PC-3 (cell line): ENCODE results near the gene KCNQ1. TPM values are rescaled to one million over a fixed set of nuclear protein-coding genes. Genes with fewer than 3 reads are reported as not detected.

ENCODE experiments used
- ATAC-seq: fragments of 200-7000 bp; cut with Tn5 transposase; 2 replicates; pipeline ENCODE4 v1.9.1; 2020; ENCODE audit warnings: mild to moderate bottlenecking, moderate library complexity
- BruUV-seq: library from RNA; stranded (reverse); fragments of 400-500 nt; replicated peaks from 2 replicates; lab custom pipeline; 2021; lab: Mats Ljungman, UMichigan
- CTCF ChIA-PET: fragments of 300-600 bp; sonication (Branson Sonifier 250); formaldehyde crosslinking; loops from one replicate; lab custom pipeline; 2022; ENCODE audit warnings: antibody characterized with exemption; lab: Charles Lee
- POLR2A ChIA-PET: fragments of 300-600 bp; sonication (Branson Sonifier 250); formaldehyde crosslinking; loops from one replicate; lab custom pipeline; 2022; ENCODE audit warnings: antibody characterized with exemption; ENCODE audit not compliant: unreplicated experiment; lab: Charles Lee
- DNase-seq: peaks from one replicate; pipeline ENCODE4 v3.0.0-alpha.2; 2015
- H2AFZ ChIP-seq: fragments of 300-600 bp; sonication (generic); 2 replicates; pipeline ENCODE4 v1.6.0; 2016; ENCODE audit warnings: antibody characterized with exemption, low read length
- H3F3A ChIP-seq: fragments of 300-600 bp; sonication (generic); one replicate; pipeline ENCODE4 v1.6.0; 2017; ENCODE audit warnings: antibody characterized with exemption, low read length, control low read depth, mild to moderate bottlenecking; ENCODE audit not compliant: unreplicated experiment
- H3K27ac ChIP-seq: fragments of 300-600 bp; sonication (generic); 2 replicates; pipeline ENCODE4 v1.5.1; 2016; ENCODE audit warnings: mild to moderate bottlenecking, low read length
- H3K27me3 ChIP-seq: fragments of 300-600 bp; sonication (generic); 2 replicates; pipeline ENCODE4 v1.6.1; 2016; ENCODE audit warnings: low read length, mixed read lengths
- H3K36me3 ChIP-seq: fragments of 300-600 bp; sonication (generic); 2 replicates; pipeline ENCODE4 v1.6.1; 2016; ENCODE audit warnings: low read depth, mixed run types, low read length, mixed read lengths
- H3K4me1 ChIP-seq: fragments of 300-600 bp; sonication (generic); 2 replicates; pipeline ENCODE4 v1.5.1; 2016; ENCODE audit warnings: low read length; ENCODE audit not compliant: insufficient read depth
- H3K4me2 ChIP-seq: fragments of 300-600 bp; sonication (generic); 2 replicates; pipeline ENCODE4 v1.6.0; 2016; ENCODE audit warnings: low read length
- H3K4me3 ChIP-seq: fragments of 300-600 bp; sonication (generic); 2 replicates; pipeline ENCODE4 v1.5.1; 2016; ENCODE audit warnings: mild to moderate bottlenecking, low read length, mixed read lengths
- H3K79me2 ChIP-seq: fragments of 300-600 bp; sonication (generic); 2 replicates; pipeline ENCODE4 v1.6.1; 2017; ENCODE audit warnings: low read length, mixed read lengths
- H3K9ac ChIP-seq: fragments of 300-600 bp; sonication (generic); 2 replicates; pipeline ENCODE4 v1.6.0; 2016; ENCODE audit warnings: mild to moderate bottlenecking, low read length
- H3K9me2 ChIP-seq: fragments of 300-600 bp; sonication (generic); replicated peaks from 2 replicates; pipeline ENCODE4 v1.6.1; 2016; ENCODE audit warnings: mixed run types, low read length, mixed read lengths
- H3K9me3 ChIP-seq: fragments of 300-600 bp; sonication (generic); 2 replicates; pipeline ENCODE4 v1.6.1; 2016; ENCODE audit warnings: low read length, mixed read lengths
- H4K20me1 ChIP-seq: fragments of 300-600 bp; sonication (generic); 2 replicates; pipeline ENCODE4 v1.6.1; 2016; ENCODE audit warnings: low read length, mixed read lengths
- EZH2 ChIP-seq: fragments of 300-600 bp; sonication (generic); IDR thresholded peaks from one replicate; pipeline ENCODE4 v1.6.1; 2017; ENCODE audit warnings: antibody characterized with exemption, mild to moderate bottlenecking, low read length; ENCODE audit not compliant: unreplicated experiment
- EZH2phosphoT487 ChIP-seq: fragments of 300-600 bp; sonication (generic); IDR thresholded peaks from 2 replicates; pipeline ENCODE4 v1.6.1; 2018; ENCODE audit warnings: mild to moderate bottlenecking, antibody characterized with exemption, low read length, borderline replicate concordance
- intact Hi-C: fragments of 100-400 bp; cut with micrococcal nuclease; formaldehyde crosslinking; loops from 2 replicates; pipeline ENCODE4 v1.9.0; 2023
- total RNA-seq: library from RNA; depleted of rRNA; stranded (reverse); fragments of >200 nt; gene quantifications from 2 replicates; pipeline ENCODE4 v1.2.3, GENCODE V29; 2014
- TF ChIP-seq, protein P1 (sequence below): fragments of 300-600 bp; sonication (generic); conservative IDR thresholded peaks from 2 replicates; pipeline ENCODE4 v1.5.1; 2017; ENCODE audit warnings: antibody characterized with exemption, low read depth, mild to moderate bottlenecking, low read length

The KCNQ1 gene
- total RNA-seq, 1 experiment from 2014 or later, result 0.40 TPM

DNA sequence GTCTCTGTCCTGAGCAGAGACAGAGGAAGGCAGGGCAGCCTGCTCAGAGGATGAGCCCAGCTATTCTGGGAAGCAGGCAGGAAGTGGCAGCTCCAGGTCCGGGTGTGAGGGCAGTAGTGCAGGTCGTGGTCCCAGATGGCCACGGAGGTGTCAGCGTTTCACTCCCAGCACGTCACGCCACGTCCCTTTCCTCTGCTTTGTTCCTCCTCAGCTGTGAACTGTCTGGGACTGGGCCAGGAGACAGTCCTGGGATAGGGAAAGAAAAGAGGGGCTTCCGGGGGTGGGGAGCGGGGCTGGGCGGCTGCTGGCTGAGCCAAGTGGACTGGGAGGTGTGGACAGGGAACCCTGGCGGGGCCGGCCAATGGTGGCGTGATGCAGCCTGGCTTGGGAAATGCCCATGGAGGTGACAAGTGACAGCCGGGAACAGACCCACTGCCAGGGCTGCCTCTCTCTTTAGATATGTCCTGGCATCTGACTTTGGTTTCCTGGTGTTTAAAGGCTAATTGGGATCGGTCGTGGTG, 64.7 kb downstream of the KCNQ1 start:
- no peaks in the 10 kb centered on the region for H3F3A ChIP-seq
- H3K27ac ChIP-seq, result no peak overlapping the region
- H3K9ac ChIP-seq, result no peak overlapping the region
- H3K4me3 ChIP-seq, result no peak overlapping the region
- CTCF ChIA-PET, result no interaction called here
- H3K4me2 ChIP-seq, result no peak overlapping the region
- H3K79me2 ChIP-seq, result no peaks in the 10 kb centered on the region
- POLR2A ChIA-PET, result no interaction called here
- H3K9me2 ChIP-seq, result no peaks in the 10 kb centered on the region
- H3K36me3 ChIP-seq, result no peaks in the 10 kb centered on the region
- H3K27me3 ChIP-seq, result peaks cover 25% of the 10 kb centered on the region; the same call in 1 of the 2 replicates
- BruUV-seq, result no TSS peak
- TF ChIP-seq EZH2 (no peak), EZH2phosphoT487 (no peak)
- TF ChIP-seq, protein P1, sequence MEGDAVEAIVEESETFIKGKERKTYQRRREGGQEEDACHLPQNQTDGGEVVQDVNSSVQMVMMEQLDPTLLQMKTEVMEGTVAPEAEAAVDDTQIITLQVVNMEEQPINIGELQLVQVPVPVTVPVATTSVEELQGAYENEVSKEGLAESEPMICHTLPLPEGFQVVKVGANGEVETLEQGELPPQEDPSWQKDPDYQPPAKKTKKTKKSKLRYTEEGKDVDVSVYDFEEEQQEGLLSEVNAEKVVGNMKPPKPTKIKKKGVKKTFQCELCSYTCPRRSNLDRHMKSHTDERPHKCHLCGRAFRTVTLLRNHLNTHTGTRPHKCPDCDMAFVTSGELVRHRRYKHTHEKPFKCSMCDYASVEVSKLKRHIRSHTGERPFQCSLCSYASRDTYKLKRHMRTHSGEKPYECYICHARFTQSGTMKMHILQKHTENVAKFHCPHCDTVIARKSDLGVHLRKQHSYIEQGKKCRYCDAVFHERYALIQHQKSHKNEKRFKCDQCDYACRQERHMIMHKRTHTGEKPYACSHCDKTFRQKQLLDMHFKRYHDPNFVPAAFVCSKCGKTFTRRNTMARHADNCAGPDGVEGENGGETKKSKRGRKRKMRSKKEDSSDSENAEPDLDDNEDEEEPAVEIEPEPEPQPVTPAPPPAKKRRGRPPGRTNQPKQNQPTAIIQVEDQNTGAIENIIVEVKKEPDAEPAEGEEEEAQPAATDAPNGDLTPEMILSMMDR, result no peak
- DNase-seq, result no peak
- no peak for ATAC-seq
- no peaks in the 10 kb centered on the region for H3K9me3 ChIP-seq
- H2AFZ ChIP-seq, result no peak overlapping the region
- no peaks in the 10 kb centered on the region for H4K20me1 ChIP-seq
- H3K4me1 ChIP-seq, result no peaks in the 10 kb centered on the region
- intact Hi-C loops, result no loop called here

DNA sequence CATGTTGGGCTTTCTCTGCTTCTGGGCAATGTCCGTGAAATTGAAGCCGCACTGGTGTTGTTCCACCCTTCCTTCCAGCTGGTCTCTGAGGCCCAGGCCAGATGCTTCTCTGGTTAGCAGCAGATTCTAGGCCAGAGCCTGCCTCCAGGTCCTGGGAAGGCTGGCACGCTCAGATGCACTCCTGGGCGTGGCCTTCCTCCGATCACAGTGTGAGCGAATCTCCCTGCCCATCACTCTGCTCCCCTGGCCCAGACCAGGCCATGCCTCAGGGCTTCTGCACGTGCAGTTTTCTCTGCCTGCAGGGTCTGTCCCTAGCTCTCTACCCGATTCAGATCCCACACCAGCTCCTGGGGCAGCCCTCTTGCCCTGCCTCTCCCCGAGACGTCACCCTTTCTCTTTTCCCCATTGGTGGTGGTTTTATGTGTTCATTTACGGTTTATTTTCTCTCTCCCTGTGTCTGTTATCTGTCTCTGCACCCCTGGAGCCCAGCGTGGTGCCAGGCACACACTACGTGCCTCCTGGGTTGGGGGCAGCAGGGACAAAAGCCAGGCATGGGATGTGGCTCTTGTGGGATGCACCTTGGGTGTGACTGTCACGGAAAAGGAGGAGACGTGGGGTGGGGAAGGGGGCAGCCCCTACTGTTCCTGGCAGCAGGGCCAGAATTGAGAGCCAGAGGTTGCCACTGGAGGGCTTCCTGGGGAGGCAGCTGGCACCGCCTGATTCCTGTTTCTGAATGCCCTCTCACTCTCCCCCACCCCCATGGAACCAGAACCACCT, 66.0 kb downstream of the KCNQ1 start:
- ATAC-seq, result no peak
- H3K9ac ChIP-seq, result no peak overlapping the region
- no peak overlapping the region for H2AFZ ChIP-seq
- TF ChIP-seq EZH2phosphoT487 (no peak), EZH2 (no peak)
- TF ChIP-seq, protein P1, result no peak
- H3K27ac ChIP-seq, result no peak overlapping the region
- intact Hi-C loops, result no loop called here
- no peak overlapping the region for H3K4me3 ChIP-seq
- POLR2A ChIA-PET, result no interaction called here
- peaks cover 18% of the 10 kb centered on the region; the same call in 1 of the 2 replicates for H3K27me3 ChIP-seq
- H3K4me1 ChIP-seq, result no peaks in the 10 kb centered on the region
- H4K20me1 ChIP-seq, result no peaks in the 10 kb centered on the region
- no peaks in the 10 kb centered on the region for H3K36me3 ChIP-seq
- H3K4me2 ChIP-seq, result no peak overlapping the region
- H3K79me2 ChIP-seq, result no peaks in the 10 kb centered on the region
- H3K9me2 ChIP-seq, result no peaks in the 10 kb centered on the region
- no peaks in the 10 kb centered on the region for H3F3A ChIP-seq
- no TSS peak for BruUV-seq
- no peak for DNase-seq
- H3K9me3 ChIP-seq, result no peaks in the 10 kb centered on the region
- CTCF ChIA-PET, result no interaction called here
